ENCODE results near the gene GLYR1.
A peak's percentile ranks its signal among the peaks of the same experiment; 100 is the strongest.

The GLYR1 gene

DNA sequence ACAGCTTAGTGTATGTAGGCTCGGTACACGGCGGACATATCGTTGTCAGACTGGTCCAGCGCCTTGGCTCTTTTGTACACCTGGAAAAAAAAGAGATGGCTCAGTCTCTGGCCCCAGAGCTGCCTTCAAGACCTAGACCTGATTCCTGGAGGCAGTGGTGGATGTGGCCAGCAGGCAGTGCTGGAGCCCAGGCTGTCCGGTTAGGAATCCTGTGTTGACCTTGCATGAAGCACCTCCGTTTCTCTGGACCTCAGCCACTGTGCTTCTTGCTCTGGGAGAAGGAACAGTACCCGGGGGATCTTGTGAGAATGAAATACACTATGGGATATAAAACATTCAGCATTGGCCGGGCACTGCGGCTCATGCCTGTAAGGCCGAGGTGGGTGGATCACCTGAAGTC, 41.9 kb downstream of the GLYR1 start:
- ATAC-seq (replicated peaks; ENCODE audit: extremely low read depth, poor library complexity, severe bottlenecking) (no peak), DNase-seq (ENCODE audit: low spot score in 2 of 2) (no peak)
- peaks cover 12% of the 10 kb centered on the region for H3K4me1 Mint-ChIP-seq
- H3K27ac Mint-ChIP-seq (ENCODE audit: low read depth) = no peak overlapping the region
- peaks cover 31% of the 10 kb centered on the region for H3K36me3 Mint-ChIP-seq (ENCODE audit: insufficient read depth)
- H3K9me3 Mint-ChIP-seq = no peaks in the 10 kb centered on the region
- no peak overlapping the region for H3K4me3 Mint-ChIP-seq
- H3K27me3 Mint-ChIP-seq = no peaks in the 10 kb centered on the region

DNA sequence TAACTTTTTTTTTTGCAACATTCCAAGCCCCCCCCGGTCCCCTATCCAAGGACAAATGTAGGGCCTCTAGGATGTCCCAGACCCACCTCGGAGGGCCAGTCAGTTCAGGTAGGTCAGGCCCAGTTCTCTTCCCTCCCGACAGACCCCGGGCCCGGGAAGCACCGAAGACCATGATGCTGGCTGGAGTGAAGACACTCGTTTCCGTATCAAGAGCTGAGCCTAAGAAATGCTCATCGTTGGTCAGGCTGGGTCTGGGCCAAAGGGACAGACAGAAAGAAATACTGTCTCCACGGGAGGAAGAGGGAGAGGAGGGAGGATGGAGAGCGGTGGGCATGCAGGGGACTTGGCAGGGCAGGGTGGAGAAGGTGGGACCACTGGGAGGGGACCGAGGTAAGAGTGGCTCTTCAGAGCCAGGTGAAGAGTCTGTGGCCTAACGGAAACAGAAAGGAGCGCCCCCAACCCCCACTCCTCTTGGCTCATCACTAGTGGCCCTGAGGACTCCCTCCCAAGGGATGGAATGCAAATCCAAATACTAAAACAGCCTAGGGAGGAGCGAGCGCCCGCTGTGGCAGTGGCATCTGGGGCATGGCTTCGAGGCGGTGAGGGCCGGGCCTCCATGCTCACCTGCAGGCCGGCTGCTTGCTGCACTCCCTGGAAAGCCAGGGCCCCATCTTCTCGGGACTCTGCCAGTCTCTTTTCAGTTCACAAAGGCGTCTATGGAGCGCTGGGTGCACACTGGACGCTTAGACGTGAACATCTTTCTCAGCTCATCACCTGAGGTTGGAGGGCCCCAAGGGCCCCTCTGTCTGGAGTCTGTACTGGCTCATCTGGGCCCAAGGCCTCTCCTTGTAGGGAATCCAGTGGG, 43.0 kb downstream of the GLYR1 start:
- no peaks in the 10 kb centered on the region for H3K9me3 Mint-ChIP-seq
- H3K27me3 Mint-ChIP-seq = no peaks in the 10 kb centered on the region
- no peak overlapping the region for H3K4me3 Mint-ChIP-seq
- ATAC-seq (replicated peaks; ENCODE audit: extremely low read depth, poor library complexity, severe bottlenecking) (no peak), DNase-seq (ENCODE audit: low spot score in 2 of 2) (no peak)
- H3K4me1 Mint-ChIP-seq = peaks cover 12% of the 10 kb centered on the region
- peaks cover 25% of the 10 kb centered on the region for H3K36me3 Mint-ChIP-seq (ENCODE audit: insufficient read depth)
- H3K27ac Mint-ChIP-seq (ENCODE audit: low read depth) = no peak overlapping the region

DNA sequence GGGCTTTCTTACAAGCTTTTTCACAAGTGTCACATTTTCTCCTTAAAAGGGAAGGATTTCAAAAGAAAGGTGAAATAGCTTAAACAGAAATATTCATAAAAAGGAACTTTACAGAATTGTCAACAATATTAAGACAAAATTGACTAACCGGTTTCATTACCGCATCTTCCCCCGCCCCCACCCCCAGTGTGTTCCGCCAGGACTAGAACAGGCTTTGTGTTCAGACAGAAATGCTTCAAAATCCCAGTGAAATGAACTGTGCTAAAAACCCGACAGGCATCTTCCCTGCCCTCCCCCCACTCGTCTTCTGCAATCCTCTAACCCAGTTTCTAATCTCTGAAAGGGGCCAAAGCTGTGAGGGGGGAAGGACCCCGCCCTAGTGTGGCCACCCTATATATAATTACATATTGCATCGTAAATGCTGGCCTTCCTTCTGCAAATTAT, 43.7 kb downstream of the GLYR1 start:
- peaks cover 12% of the 10 kb centered on the region for H3K4me1 Mint-ChIP-seq
- H3K4me3 Mint-ChIP-seq = peak overlapping the region; percentile 87
- no peak for DNase-seq (ENCODE audit: low spot score in 2 of 2)
- peaks cover 19% of the 10 kb centered on the region for H3K36me3 Mint-ChIP-seq (ENCODE audit: insufficient read depth)
- no peaks in the 10 kb centered on the region for H3K27me3 Mint-ChIP-seq
- H3K9me3 Mint-ChIP-seq = no peaks in the 10 kb centered on the region
- no peak overlapping the region for H3K27ac Mint-ChIP-seq (ENCODE audit: low read depth)
- no peak for ATAC-seq (replicated peaks; ENCODE audit: extremely low read depth, poor library complexity, severe bottlenecking)

DNA sequence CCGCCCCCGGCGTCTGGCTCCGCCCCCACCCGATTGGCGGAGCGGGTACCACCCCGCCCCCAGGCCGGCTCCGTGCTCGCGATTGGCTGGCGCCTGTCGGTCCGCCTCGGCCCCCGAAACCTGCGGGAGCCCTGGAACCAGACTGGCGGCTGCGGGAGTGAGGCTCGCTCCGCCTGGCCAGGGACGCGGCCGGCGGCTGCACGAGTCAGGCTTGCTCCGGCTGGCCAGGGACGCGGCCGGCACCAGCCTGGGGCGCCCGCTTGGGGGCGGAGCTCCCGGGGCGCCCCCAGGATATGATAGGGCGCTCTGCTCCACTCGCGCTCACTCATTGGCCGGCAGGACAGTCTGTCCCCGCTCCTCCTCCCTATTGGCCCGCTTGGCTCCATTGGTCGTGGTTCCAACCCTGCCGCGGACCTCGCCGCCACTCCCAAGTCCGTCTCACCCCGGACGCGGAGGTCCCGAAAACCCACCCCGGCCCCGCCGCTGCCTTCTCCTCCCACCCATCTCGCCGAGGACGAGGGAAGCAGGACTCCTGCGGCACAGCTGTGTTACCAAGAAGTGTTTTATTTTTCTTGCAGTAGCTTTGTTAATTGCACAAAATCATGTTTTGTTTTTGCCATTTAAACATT, 44.3 kb downstream of the GLYR1 start:
- Mint-ChIP-seq H3K27me3 (no peaks in the 10 kb centered on the region), H3K4me3 (peak overlapping the region; percentile 87), H3K9me3 (no peaks in the 10 kb centered on the region), H3K36me3 (ENCODE audit: insufficient read depth) (peaks cover 14% of the 10 kb centered on the region), H3K27ac (ENCODE audit: low read depth) (no peak overlapping the region), H3K4me1 (peaks cover 12% of the 10 kb centered on the region)
- ATAC-seq (replicated peaks; ENCODE audit: extremely low read depth, poor library complexity, severe bottlenecking) = peak; percentile 92
- DNase-seq (ENCODE audit: low spot score in 2 of 2) = peak; percentile 81 to 85

DNA sequence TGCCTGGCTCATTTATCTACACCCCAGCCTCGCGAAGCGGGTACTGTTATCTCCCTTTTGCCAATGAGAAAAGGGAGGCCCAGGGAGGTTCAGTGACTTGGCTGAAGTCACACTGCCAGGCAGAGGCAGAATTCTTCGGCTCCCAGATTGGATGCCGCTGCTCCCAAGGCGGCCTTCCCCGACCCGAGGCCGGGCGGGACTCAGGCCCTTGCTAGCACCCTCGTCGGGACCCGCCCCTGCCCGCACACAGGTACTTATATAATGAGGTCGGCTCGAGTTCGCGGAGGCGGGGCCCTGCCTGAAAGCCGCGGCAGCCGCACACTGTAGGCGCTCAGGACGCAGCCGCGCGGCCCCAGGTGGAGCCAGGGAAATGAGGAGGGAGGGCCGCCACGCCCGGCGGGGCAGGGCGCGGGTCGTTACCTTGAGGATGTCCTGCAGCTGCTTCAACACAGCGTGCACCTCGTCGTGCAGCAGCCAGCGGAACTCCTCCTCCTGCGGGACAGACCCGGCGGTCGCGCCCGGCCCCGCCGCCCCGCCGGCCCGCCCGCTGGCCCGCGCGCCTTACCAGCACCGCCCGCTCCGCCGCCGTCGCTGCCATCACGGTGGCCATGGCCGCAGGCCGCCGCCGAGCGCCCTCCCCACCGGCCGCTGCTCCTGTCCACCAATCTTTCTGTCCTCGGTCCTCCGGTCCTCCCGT, 45.0 kb downstream of the GLYR1 start, which contains the start of gene ROGDI:
TSS of gene ROGDI (minus strand) at position 672 of the 697 bp plus-strand sequence. CDS start at position 610, 62 bp downstream.
- H3K9me3 Mint-ChIP-seq = no peaks in the 10 kb centered on the region
- H3K27me3 Mint-ChIP-seq = no peaks in the 10 kb centered on the region
- H3K4me1 Mint-ChIP-seq = peaks cover 12% of the 10 kb centered on the region
- peak within 1 kb of the TSS; percentile 68 for H3K27ac Mint-ChIP-seq (ENCODE audit: low read depth)
- ATAC-seq (replicated peaks; ENCODE audit: extremely low read depth, poor library complexity, severe bottlenecking) = peak; percentile 73
- DNase-seq (ENCODE audit: low spot score in 2 of 2) = peak; percentile 58 to 64
- H3K4me3 Mint-ChIP-seq = peak within 1 kb of the TSS; percentile 87
- H3K36me3 Mint-ChIP-seq (ENCODE audit: insufficient read depth) = peaks cover 8% of the 10 kb centered on the region

DNA sequence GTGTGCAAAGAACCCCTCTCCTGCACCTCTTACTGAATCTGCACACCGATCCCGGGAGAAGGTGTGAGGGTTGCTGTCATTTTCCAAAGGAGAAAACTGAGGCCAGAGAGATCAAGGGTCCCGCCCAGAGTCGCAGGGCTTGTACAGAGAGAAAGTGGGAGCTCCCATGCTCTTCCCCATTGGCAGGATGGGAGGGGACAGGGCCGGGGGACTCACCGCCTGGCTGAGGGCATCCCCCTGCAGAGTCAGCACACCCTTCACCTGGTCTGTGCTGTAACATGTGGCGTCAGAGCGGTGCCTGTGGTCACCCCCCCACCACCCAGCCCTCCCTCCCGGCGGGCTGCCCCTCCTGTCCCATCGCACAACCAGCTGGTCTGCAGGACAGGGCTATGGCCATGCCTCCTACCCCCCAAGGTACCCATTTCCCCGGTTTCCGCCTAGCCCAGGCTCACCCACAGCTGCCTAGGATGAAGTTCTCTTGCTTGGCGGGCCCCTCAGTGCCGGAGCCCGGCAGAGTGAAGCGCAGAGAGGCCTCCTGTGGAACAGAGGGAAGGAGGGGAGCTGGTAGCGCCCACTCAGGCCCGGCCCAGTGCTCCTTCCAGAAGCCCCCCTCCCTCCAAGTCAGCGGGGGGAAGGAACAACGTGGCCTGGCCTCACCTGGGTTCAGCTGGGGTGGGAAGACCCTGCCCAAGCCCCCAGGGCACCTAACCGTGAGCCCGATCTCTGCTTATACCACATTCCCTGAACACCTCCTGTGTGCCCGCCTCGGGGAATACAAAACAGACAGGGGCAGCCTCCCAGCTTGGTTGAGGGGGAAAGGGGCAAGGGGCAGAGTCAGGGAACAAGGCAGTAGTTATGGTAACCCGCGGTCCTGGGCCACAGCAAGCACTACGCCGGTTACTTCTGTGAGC, 45.8 kb downstream of the GLYR1 start:
- H3K36me3 Mint-ChIP-seq (ENCODE audit: insufficient read depth) = peaks cover 6% of the 10 kb centered on the region
- H3K9me3 Mint-ChIP-seq = no peaks in the 10 kb centered on the region
- DNase-seq (ENCODE audit: low spot score in 2 of 2) = no peak
- peak overlapping the region; percentile 68 for H3K27ac Mint-ChIP-seq (ENCODE audit: low read depth)
- no peak for ATAC-seq (replicated peaks; ENCODE audit: extremely low read depth, poor library complexity, severe bottlenecking)
- peaks cover 12% of the 10 kb centered on the region for H3K4me1 Mint-ChIP-seq
- peak overlapping the region; percentile 87 for H3K4me3 Mint-ChIP-seq
- no peaks in the 10 kb centered on the region for H3K27me3 Mint-ChIP-seq

DNA sequence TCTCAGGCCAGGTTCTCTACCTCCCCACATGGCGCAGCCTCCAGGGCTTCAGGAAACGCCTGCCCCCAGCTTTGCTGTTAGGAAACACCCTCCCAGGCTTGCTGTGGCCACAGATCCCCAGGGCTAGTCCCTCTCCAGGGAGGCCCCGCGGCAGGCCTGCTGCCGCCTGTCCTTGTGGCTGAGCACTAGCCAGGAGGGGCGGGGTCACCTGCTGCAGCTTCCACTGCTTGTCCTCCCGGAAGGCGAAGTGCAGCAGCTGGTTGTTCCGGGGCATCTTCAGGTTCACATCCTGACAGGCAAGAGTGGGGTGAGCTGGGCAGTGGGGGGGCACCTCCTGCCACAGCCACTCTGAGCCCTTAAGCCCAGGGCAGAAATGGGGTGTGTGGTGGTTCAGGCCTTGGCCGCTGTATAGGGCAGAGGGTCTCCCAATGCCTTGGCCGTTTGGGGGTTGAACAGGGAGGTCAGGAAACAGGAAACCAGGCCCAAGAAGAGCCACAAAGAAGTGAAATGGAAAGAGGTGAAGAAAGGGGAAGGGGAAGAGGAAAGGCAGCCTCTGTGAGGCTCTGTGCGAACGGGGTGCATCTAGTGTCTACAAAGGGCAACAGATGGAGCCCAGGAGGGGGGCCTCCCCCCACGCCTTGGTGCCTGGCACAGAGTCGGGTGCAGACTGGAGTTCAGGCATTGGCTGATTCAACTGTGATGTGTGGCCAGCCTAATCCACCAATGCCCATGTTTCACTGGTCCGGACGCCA, 46.6 kb downstream of the GLYR1 start:
- Mint-ChIP-seq H3K4me3 (peak overlapping the region; percentile 59), H3K9me3 (no peaks in the 10 kb centered on the region), H3K27ac (ENCODE audit: low read depth) (no peak overlapping the region), H3K36me3 (ENCODE audit: insufficient read depth) (peaks cover 4% of the 10 kb centered on the region), H3K4me1 (peaks cover 12% of the 10 kb centered on the region), H3K27me3 (no peaks in the 10 kb centered on the region)
- ATAC-seq (replicated peaks; ENCODE audit: extremely low read depth, poor library complexity, severe bottlenecking) (no peak), DNase-seq (ENCODE audit: low spot score in 2 of 2) (no peak)

DNA sequence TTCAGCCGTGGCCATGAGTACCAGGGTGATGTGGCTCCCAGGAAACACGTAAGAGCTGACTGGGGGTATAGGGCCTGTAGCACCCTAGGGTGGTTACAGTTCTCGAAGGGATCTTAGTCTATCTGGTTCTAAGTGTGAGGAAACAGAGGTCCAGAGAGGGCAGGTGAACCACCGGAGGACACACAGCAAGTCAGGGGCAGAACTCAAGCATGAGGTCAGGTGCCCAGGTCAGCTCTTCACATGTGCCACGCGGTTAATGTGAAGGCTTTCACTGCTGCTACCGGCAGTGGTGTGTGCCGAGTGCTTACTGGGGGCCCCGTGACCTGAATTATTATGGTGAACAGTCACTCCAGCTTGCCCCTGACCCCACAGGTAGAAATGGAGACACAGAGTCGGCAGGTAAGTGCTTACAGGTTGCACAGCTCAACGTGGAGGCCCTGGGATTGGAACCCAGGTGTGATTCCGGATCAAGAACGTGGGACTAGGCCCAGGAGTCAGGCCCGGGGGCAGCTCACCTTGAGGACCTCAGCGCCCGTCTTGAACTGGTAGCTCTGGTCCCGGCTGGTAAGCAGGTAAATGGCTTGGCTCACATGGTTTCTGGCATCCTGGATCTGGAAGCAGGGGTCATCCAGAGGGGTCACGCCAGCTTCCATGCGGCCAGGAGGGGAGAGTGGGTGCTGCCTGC, 47.8 kb downstream of the GLYR1 start:
- Mint-ChIP-seq H3K27ac (ENCODE audit: low read depth) (no peak overlapping the region), H3K4me3 (no peak overlapping the region), H3K36me3 (ENCODE audit: insufficient read depth) (peaks cover 2% of the 10 kb centered on the region), H3K27me3 (no peaks in the 10 kb centered on the region), H3K9me3 (no peaks in the 10 kb centered on the region), H3K4me1 (peaks cover 12% of the 10 kb centered on the region)
- DNase-seq (ENCODE audit: low spot score in 2 of 2) (no peak), ATAC-seq (replicated peaks; ENCODE audit: extremely low read depth, poor library complexity, severe bottlenecking) (no peak)

DNA sequence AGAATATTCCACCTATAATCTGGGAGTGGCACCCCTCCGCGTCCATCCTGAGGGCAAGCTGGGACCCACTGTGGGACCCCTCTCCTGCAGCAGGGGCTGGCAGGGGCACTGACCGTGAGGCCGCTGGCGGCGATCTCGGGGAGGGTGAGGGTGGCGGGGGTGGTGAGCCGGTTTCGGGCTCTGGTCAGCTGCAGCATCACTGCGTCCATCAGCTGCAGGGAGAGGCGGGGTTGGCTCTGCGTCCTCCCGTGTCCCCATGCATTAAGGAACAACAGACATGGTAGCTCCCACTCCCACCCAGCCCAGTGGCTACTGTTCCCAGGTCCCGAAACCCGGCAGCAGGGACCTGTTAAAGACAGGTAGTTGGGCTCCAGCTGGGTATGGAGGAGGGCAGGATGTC, 48.6 kb downstream of the GLYR1 start:
- H3K4me3 Mint-ChIP-seq = no peak overlapping the region
- H3K27ac Mint-ChIP-seq (ENCODE audit: low read depth) = no peak overlapping the region

DNA sequence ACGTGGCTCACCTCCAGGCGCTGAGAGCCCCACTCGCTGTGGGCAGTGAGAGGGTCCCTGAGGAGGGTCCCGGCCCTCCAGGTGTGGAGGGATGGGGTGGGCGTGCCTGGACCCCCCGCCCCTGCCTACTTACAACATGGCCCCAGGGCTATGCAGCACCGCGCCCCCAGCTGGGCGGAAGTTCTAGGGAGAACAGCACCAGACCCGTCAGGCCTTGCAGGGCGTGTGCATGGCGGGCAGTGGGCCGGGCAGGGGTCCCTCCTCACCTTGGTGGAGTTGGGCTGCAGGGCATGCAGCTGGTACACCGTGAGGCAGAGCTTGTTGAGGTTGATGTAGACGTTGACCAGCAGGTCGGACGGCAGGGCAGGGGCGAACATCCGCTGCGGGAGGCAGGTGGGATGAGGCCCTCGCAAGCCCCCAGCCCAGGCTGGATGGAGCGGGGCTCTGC, 49.3 kb downstream of the GLYR1 start:
- no peak for DNase-seq (ENCODE audit: low spot score in 2 of 2)
- peaks cover 2% of the 10 kb centered on the region for H3K36me3 Mint-ChIP-seq (ENCODE audit: insufficient read depth)
- peaks cover 6% of the 10 kb centered on the region for H3K4me1 Mint-ChIP-seq
- ATAC-seq (replicated peaks; ENCODE audit: extremely low read depth, poor library complexity, severe bottlenecking) = no peak
- no peaks in the 10 kb centered on the region for H3K9me3 Mint-ChIP-seq
- H3K4me3 Mint-ChIP-seq = no peak overlapping the region
- no peaks in the 10 kb centered on the region for H3K27me3 Mint-ChIP-seq
- no peak overlapping the region for H3K27ac Mint-ChIP-seq (ENCODE audit: low read depth)

More for the DNA sequence above, 48.6 kb downstream of the GLYR1 start:
- H3K4me1 Mint-ChIP-seq = peaks cover 6% of the 10 kb centered on the region
- DNase-seq (ENCODE audit: low spot score in 2 of 2) = no peak
- ATAC-seq (replicated peaks; ENCODE audit: extremely low read depth, poor library complexity, severe bottlenecking) = no peak
- no peaks in the 10 kb centered on the region for H3K27me3 Mint-ChIP-seq
- peaks cover 2% of the 10 kb centered on the region for H3K36me3 Mint-ChIP-seq (ENCODE audit: insufficient read depth)
- H3K9me3 Mint-ChIP-seq = no peaks in the 10 kb centered on the region
